Islet precursor cell (in vitro differentiated cells): ENCODE results near the gene SH3BP1.
"Not testable (repeated sequence)": the region's sequence is repeated elsewhere in the genome, so short reads cannot be mapped to it uniquely, and the experiment has no call there.

ENCODE experiments used
- DNase-seq: peaks from one replicate; pipeline ENCODE4 v3.0.0-alpha.2; 2018

The SH3BP1 gene

DNA sequence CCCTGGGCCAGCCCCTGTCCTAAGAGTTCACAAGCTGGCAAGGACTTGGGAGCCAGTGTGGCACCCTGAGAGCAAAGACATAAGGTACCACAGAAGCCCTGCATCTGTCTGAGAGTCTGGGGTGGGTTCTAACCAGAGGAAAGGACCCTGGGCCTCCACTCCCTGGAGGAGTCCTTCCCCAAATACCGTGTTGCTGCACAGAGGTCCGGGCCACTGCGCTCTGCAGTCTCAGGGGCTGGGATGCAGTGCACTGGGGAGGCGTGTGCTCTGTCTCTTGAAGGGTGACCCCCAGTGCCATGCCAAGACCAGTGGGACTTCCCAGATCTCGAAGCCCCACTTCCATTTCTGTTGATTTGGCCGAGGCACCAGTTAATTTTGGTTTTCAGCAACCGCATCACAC is 4.3 kb upstream of the SH3BP1 start:
- no peak for DNase-seq

DNA sequence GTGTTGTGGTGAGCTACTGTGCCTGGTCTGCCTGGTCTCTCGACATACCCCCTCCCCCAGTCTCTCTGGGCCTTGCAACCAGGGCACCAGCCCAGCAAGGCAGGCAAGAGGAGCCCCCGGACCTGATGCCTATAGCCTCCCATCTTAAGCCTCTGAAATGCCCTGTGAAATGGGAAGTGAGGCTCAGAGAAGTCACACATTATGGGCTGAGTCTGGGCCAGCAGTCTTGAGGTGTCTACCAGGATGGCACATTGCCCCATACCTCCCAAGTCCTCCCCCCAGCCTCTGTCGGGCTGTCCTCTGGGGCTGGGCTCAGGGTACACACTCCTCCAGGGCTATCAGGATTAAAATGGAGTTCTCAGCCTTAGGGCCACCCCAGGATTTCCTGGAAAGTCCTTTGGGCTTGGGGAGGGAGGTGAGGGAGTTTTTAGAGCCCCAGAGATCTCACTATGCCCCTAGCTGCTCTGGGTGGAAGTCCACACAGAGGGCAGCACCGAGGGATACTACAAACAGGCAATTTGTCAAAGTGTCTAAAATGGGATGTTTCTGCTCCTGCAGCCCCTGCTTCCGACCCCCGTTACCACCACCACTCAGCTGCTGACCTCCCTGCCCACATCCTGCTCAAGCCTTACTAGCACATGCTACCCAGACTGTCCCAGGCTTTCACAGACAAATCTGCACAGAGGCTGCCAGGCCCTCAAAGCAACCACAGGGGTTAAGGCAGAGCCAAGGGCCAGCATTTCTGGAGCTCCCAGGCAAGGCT is 3.1 kb upstream of the SH3BP1 start:
- DNase-seq = peak; percentile 88

DNA sequence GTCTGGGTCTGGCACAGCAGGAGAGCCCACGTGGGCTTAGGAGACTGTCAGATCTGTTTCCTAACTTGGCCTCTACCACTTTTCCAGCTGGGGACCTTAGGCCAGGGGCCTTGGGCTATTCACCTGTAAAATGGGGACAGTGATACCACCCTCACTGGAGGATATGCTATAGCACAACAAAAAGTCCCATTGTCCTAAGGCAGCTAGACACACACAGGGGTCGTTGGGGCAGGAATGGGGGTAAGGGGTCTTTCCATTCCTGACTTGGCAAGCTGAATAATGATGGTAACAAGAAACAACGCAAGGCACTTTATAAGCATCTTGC is 2.6 kb upstream of the SH3BP1 start:
- DNase-seq = no peak

DNA sequence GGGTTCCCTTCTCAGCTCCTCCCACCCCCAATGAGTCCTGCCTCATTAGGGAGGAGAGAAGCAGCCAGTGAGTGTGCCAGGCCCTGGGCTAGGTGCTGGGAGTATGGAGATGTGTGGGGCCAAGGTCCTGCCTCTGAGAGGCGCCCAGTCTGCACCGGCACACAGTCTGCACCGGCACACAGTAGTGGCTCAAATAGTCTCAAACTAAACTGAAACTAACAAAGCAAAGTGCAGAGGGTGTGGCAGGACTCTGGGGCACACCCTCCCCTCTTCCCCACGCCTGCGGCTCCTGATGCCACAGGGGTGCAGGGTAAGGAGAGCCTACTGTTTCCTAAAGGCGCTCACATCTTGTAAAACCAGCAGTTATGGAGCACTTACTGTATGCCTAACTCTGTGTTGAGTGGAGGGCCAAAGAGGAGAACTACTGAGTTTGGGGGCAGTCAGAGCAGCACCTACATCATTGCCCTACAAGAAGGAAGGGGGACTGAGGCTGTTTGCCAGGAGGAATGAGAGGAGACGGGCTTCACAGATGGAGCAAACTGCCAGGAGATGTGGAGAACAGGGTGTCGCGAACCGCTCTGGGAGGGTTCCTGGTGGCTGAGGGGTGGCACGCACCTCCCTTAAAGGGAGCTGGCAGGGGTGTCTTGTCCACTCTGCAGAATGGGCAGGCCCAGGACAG is 939 bp upstream of the SH3BP1 start:
- no peak for DNase-seq

GRCh38 chr22:37639771-37640590 is 512 bp downstream of the SH3BP1 start:
- DNase-seq = peak; percentile 81

DNA sequence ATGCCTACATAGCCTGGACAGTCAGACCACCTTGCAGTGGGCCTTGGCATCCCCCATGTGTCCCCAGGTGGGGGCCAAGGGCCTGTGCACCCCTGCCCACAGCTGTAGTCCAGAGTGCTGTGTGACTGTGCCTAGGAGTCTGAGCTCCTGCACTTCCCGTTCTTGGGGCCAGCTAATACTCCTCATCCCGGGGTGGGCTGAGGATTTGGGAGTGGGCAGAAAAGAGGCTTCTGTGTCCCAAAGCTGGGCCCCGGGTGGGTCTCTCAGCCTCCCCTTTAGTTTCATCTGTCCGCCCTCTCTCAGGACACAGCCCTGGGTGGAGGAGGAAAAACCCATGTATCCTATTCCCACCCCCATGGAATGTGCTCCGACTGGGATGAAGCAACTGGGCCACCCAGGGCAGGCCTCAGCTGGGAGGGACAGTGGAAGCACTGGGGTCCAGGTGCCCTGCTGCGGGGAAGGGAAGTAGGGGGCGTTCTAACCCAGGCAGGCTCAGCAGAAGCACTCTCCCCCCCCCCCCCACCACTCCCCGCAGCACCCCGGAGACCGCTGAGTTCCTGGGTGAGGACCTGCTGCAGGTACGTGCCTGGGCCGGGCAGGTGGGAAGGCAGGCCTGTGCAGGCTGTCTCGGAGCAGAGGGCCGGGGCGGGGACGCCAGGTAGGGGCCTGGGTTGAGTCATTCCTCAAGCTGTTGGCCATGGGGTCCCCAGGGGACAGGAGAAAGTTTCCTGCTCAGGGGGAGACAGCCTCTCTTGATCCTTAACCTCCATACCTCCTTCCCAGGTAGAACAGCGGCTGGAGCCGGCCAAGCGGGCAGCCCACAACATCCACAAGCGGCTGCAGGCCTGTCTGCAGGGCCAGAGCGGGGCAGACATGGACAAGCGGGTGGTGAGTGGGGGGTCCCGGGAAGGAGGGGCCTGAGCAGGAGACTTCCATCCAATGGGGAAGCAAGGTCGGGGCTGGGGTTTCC is 1.4 kb downstream of the SH3BP1 start:
- no peak for DNase-seq

- DNase-seq = no peak
Measured at GRCh38 chr22:37641561-37641949, 2.1 kb downstream of the SH3BP1 start.

- DNase-seq = peak; percentile 89
Measured at GRCh38 chr22:37643225-37643847, 3.9 kb downstream of the SH3BP1 start.

DNA sequence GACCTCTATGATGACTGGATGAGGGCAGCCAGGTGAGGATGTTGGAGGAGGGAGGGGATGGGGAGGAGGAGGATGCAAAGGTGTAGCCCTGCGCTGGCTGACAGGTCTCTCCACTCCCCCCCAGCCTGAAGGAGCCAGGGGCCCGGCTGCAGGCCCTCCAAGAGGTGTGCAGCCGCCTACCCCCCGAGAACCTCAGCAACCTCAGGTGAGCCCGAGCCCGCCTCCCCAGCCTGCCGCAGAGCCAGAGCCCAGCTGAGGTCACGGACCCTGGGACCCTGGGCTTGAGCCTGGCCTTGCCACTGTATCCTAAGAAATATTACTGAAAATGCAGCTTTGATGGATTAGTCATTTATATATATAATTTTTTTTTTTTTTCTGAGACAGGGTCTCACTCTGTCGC is 7.8 kb downstream of the SH3BP1 start:
- DNase-seq = no peak

DNA sequence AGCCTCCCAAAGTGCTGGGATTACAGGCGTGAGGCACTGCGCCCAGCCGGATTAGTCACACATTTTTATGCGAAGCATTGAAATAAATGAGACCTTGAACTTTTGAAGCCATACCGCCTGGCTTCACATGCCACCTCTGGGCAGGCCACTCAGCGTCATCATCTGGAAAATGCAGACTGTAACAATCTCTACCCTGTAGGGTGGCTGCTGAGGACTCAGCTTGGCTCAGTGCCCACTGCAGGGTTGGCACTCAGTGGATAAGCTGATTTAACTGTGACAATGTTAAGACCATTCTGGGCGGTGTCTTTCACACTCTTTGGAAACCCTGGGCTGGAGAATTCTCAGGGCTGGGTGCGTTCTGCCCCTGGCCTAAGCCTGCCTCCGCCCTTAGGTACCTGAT is 8.5 kb downstream of the SH3BP1 start:
- DNase-seq = no peak

GRCh38 chr22:37650463-37651136 is 11.1 kb downstream of the SH3BP1 start:
- DNase-seq = no peak

- no peak for DNase-seq
Measured at GRCh38 chr22:37654563-37655251, 15.2 kb downstream of the SH3BP1 start.

GRCh38 chr22:37655252-37655563 is 15.7 kb downstream of the SH3BP1 start:
- no peak for DNase-seq

- DNase-seq = not testable (repeated sequence)
Measured at GRCh38 chr22:37656583-37656982, 17.1 kb downstream of the SH3BP1 start.

DNA sequence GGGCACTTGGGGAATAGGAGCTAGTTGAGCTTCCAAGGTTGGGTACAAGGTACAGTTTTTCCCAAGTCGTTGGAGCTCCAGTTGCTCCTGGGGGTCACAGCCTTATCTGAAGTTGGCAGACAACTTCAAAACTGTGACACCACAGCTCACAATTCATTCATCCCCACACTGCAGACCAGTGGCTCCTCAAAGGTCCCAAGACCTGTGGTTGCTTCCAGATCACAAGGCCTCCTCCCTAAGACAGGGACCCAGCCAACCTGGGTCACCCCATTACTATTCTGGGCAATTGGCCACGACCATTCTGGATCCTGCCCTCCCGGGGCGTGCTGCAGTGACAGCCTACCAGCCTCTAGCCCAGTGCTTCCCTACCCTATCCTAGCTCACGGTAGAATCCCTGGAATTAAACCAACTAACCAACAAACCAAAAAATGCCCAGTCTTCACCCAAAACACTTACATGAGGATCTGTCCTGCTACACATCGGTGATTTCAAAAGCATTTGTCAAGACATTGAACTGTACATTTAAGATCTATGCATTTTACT is 18.2 kb downstream of the SH3BP1 start:
- DNase-seq = no peak

DNA sequence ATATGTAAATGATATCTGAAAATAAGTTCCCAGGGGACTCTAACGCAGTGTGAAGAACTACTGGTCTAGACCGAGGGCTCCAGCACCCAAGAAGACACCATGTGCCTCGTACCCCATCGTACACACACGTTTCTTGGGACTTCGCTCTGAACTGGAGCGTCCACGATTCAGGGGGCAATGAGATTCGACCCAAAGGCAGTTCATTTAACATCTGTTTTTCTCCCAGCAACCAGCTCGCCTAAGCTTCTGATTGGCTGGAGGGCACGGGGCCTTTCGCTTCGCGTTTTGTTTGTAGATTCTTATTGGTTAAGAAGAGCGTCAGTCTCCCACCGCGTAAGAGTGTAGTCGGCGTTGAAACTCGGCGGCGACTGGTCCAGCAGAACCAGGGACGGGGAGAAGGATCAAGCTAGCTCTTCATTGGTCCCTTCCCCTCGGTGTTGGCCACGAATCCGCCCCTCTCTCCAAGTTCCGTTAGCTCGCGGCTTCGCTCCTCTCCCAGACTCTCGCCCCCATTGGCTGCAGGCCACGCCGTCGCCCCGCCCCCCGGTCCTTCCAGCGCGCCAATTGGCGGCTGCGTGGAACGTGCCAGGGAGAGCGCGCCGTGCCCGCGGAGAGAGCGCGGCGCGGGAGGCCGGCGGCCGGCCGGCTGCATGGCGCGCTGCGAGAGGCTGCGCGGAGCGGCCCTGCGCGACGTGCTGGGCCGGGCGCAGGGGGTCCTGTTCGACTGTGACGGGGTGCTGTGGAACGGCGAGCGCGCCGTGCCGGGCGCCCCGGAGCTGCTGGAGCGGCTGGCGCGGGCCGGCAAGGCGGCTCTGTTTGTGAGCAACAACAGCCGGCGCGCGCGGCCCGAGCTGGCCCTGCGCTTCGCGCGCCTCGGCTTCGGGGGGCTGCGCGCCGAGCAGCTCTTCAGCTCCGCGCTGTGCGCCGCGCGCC is 18.9 kb downstream of the SH3BP1 start, which contains the start of gene PDXP:
Gene PDXP (plus strand): TSS at position 591 of the 933 bp plus-strand sequence. CDS start 60 bp downstream, at position 651.
- DNase-seq = peak; percentile 100

DNA sequence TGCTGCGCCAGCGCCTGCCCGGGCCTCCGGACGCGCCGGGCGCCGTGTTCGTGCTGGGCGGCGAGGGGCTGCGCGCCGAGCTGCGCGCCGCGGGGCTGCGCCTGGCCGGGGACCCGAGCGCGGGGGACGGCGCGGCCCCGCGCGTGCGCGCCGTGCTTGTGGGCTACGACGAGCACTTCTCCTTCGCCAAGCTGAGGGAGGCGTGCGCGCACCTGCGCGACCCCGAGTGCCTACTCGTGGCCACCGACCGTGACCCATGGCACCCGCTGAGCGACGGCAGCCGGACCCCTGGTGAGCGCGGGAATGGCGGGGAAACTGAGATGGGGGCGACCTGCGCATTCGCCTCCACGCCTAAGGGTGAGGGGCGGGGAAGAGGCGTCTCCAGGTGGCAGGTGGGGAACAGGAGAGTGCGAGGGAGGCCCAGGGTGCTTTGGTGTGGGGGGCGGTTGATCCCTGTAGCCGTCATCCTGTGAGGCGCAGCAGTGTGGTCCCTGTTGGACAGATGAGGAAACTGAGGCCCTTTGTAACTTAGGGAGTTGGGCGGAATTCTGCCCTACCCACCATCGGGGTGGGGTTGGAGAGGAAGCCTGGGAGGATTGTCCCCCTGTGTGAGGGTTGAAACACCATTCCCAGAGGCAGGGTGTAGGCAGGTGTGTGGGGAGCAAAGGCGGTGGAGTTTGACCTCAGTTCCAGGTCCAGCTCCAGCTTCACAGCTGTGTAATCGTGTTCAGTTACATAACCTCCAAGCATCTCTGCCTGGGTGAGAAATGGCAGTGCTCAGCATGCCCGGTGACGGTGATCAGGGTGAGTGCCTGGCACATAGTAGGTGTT is 19.8 kb downstream of the SH3BP1 start:
- no peak for DNase-seq

DNA sequence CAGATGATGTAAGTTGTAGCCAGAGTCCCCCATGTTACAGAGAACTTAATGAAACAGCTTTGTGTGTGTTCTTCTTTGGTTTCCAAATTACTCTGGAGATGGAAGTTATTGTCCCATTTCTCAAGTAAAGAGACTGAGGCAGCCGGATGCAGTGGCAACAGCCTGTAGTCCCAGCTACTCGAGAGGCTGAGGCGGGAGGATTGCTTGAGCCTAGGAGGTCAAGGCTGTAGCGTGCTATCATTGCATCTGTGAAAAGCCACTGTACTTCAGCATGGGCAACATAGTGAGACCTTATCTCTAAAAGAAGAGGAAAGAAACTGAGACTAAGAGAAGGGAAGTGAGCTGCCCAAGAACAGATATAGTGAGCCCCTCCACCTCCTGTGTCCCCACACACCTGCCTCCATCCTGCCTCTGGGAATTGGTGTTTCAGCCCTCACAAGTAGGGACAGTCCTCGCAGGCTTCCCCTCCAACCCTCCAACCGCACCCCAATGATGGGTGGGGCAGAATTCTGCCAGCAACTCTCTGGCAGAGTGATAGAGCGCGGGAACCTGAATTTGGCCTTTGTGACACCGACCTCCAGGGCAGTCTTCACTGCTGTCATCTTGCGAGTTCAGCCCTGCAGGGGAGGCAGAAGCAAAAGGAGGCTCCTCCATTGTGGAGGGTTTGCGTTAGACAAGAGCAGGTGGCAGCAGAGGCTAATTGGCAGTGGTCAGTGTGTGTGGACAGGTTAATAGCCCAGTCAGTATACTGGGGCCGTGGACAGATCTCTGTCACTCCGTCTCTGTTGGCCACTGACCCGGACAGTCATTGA is 20.6 kb downstream of the SH3BP1 start:
- no peak for DNase-seq
